Colonic mucosa (tissue), 4 donors: ENCODE measurements around the gene BCAS3. TPM values are rescaled to one million over a fixed set of nuclear protein-coding genes. Genes with fewer than 3 reads are reported as not detected.

Experiments used
- DNase-seq: peaks from one replicate; pipeline ENCODE4 v3.0.0-alpha.2; 2020
- H3K27ac ChIP-seq: fragments of 200-600 bp; one replicate; pipeline ENCODE4 v1.8.0; 2021
- H3K27me3 ChIP-seq: fragments of 200-600 bp; one replicate; pipeline ENCODE4 v1.8.0; 2021
- H3K36me3 ChIP-seq: fragments of 200-600 bp; one replicate; pipeline ENCODE4 v1.8.0; 2021
- H3K4me1 ChIP-seq: fragments of 200-600 bp; one replicate; pipeline ENCODE4 v1.8.0; 2021; ENCODE audit warnings: mild to moderate bottlenecking
- H3K4me3 ChIP-seq: fragments of 200-600 bp; one replicate; pipeline ENCODE4 v1.8.0; 2021
- H3K9ac ChIP-seq, 2 donors: one replicate each; pipeline ENCODE4 v1.7.0; 2013; ENCODE audit warnings: control low read depth in 2 of 2, low read depth in 2 of 2, low read length in 2 of 2
- H3K9me3 ChIP-seq: fragments of 200-600 bp; one replicate; pipeline ENCODE4 v1.8.0; 2021
- CTCF ChIP-seq: fragments of 200-600 bp; IDR thresholded peaks from one replicate; pipeline ENCODE4 v1.8.0; 2022; ENCODE audit warnings: antibody characterized with exemption, mild to moderate bottlenecking
- intact Hi-C: fragments of 100-400 bp; cut with DNase I; formaldehyde crosslinking; loops from one replicate; pipeline ENCODE4 v1.14.1; 2022
- total RNA-seq, 2 donors: library from RNA; stranded (reverse); fragmentation: NEBNext Ultra II Directional in 1 of 2; extraction: Animal tissue kit (Norgen Biotek cat#: 25700) in 1 of 2; gene quantifications; one replicate each; pipeline ENCODE4 v1.2.1, GENCODE V29; 2021
- donor health status: healthy.
- donor health status: DM: no; HTN: no; CAD: no.
- donor health status: DM: no; HTN: no; CAD: no.

The BCAS3 gene
- total RNA-seq, 2 donors from 2014 or later: 11.0 to 17.8 TPM

GRCh38 chr17:61283043-61283442 is 605.4 kb downstream of the BCAS3 start:
- no peak for DNase-seq
- Histone ChIP-seq H3K27me3 (no peaks in the 10 kb centered on the region), H3K27ac (no peak overlapping the region), H3K36me3 (no peaks in the 10 kb centered on the region), H3K4me1 (no peaks in the 10 kb centered on the region), H3K9me3 (no peaks in the 10 kb centered on the region), H3K4me3 (no peak overlapping the region), H3K9ac (no peak overlapping the region)
- no peak for TF ChIP-seq CTCF
- intact Hi-C loops: no loop called here

GRCh38 chr17:61284174-61284573 is 606.5 kb downstream of the BCAS3 start:
- TF ChIP-seq CTCF: no peak
- DNase-seq: no peak
- intact Hi-C loops: no loop called here

GRCh38 chr17:61284746-61285145 is 607.1 kb downstream of the BCAS3 start:
- H3K4me1 ChIP-seq: no peaks in the 10 kb centered on the region
- no peaks in the 10 kb centered on the region for H3K27me3 ChIP-seq
- intact Hi-C loops: no loop called here
- no peaks in the 10 kb centered on the region for H3K36me3 ChIP-seq
- no peak overlapping the region for H3K4me3 ChIP-seq
- H3K9me3 ChIP-seq: no peaks in the 10 kb centered on the region
- TF ChIP-seq CTCF: no peak
- no peak for DNase-seq
- H3K27ac ChIP-seq: no peak overlapping the region
- H3K9ac ChIP-seq: no peak overlapping the region

More at GRCh38 chr17:61284174-61284573, 606.5 kb downstream of the BCAS3 start:
- no peak overlapping the region for H3K9ac ChIP-seq
- H3K27ac ChIP-seq: no peak overlapping the region
- no peaks in the 10 kb centered on the region for H3K9me3 ChIP-seq
- no peak overlapping the region for H3K4me3 ChIP-seq
- no peaks in the 10 kb centered on the region for H3K36me3 ChIP-seq
- H3K27me3 ChIP-seq: no peaks in the 10 kb centered on the region
- H3K4me1 ChIP-seq: no peaks in the 10 kb centered on the region

- TF ChIP-seq CTCF: no peak
- H3K27ac ChIP-seq: no peak overlapping the region
- H3K9me3 ChIP-seq: no peaks in the 10 kb centered on the region
- H3K27me3 ChIP-seq: no peaks in the 10 kb centered on the region
- H3K4me3 ChIP-seq: no peak overlapping the region
- no peak for DNase-seq
- H3K36me3 ChIP-seq: no peaks in the 10 kb centered on the region
- no peaks in the 10 kb centered on the region for H3K4me1 ChIP-seq
- intact Hi-C loops: no loop called here
- H3K9ac ChIP-seq: no peak overlapping the region
Observed at GRCh38 chr17:61285526-61286320, 608.1 kb downstream of the BCAS3 start.

- intact Hi-C loops: no loop called here
- no peak for TF ChIP-seq CTCF
- Histone ChIP-seq H3K4me3 (no peak overlapping the region), H3K36me3 (no peaks in the 10 kb centered on the region), H3K4me1 (no peaks in the 10 kb centered on the region), H3K9me3 (no peaks in the 10 kb centered on the region), H3K9ac (no peak overlapping the region), H3K27me3 (no peaks in the 10 kb centered on the region), H3K27ac (no peak overlapping the region)
- DNase-seq: no peak
Observed at GRCh38 chr17:61286449-61286848, 608.8 kb downstream of the BCAS3 start.
